HG03378 (cell line): ENCODE results near the gene CD82.
A peak's percentile ranks its signal among the peaks of the same experiment; 100 is the strongest.

Experiments
- ATAC-seq: cut with Tn5 transposase; IDR thresholded peaks from one replicate; pipeline ENCODE4 v1.9.1; 2021; ENCODE audit warnings: mild to moderate bottlenecking, moderate library complexity; ENCODE audit not compliant: unreplicated experiment

The CD82 gene

GRCh38 chr11:44614281-44614775 is 48.9 kb downstream of the CD82 start:
- no peak for ATAC-seq

- no peak for ATAC-seq
Observed at GRCh38 chr11:44615041-44615755, 49.7 kb downstream of the CD82 start.

- no peak for ATAC-seq
Observed at GRCh38 chr11:44615913-44616791, 50.7 kb downstream of the CD82 start.

- ATAC-seq, result no peak
Observed at GRCh38 chr11:44617671-44618461, 52.4 kb downstream of the CD82 start.

- ATAC-seq, result no peak
Observed at GRCh38 chr11:44618561-44619425, 53.3 kb downstream of the CD82 start.

GRCh38 chr11:44620328-44620725 is 54.9 kb downstream of the CD82 start:
- no peak for ATAC-seq

- no peak for ATAC-seq
Observed at GRCh38 chr11:44621140-44621681, 55.7 kb downstream of the CD82 start.

GRCh38 chr11:44621784-44622183 is 56.3 kb downstream of the CD82 start:
- ATAC-seq, result no peak

GRCh38 chr11:44622190-44622650 is 56.8 kb downstream of the CD82 start:
- no peak for ATAC-seq

GRCh38 chr11:44622721-44623258 is 57.3 kb downstream of the CD82 start:
- ATAC-seq, result no peak

- no peak for ATAC-seq
Observed at GRCh38 chr11:44623341-44623730, 57.9 kb downstream of the CD82 start.

GRCh38 chr11:44623731-44624491 is 58.4 kb downstream of the CD82 start:
- no peak for ATAC-seq

- ATAC-seq, result no peak
Observed at GRCh38 chr11:44624761-44625221, 59.3 kb downstream of the CD82 start.

- no peak for ATAC-seq
Observed at GRCh38 chr11:44625759-44626523, 60.5 kb downstream of the CD82 start.

GRCh38 chr11:44626645-44627044 is 61.2 kb downstream of the CD82 start:
- no peak for ATAC-seq

GRCh38 chr11:44627165-44627789 is 61.8 kb downstream of the CD82 start:
- ATAC-seq, result no peak

GRCh38 chr11:44627911-44628729 is 62.7 kb downstream of the CD82 start:
- peak; percentile 84 for ATAC-seq
